PC-3 (cell line): ENCODE data around the gene ZNF773.

ENCODE experiments used
- CTCF ChIP-seq: fragments of 300-600 bp; sonication (generic); conservative IDR thresholded peaks from 2 replicates; pipeline ENCODE4 v1.5.1; 2017; ENCODE audit warnings: antibody characterized with exemption, low read depth, mild to moderate bottlenecking, low read length
- EZH2phosphoT487 ChIP-seq: fragments of 300-600 bp; sonication (generic); IDR thresholded peaks from 2 replicates; pipeline ENCODE4 v1.6.1; 2018; ENCODE audit warnings: mild to moderate bottlenecking, antibody characterized with exemption, low read length, borderline replicate concordance

DNA sequence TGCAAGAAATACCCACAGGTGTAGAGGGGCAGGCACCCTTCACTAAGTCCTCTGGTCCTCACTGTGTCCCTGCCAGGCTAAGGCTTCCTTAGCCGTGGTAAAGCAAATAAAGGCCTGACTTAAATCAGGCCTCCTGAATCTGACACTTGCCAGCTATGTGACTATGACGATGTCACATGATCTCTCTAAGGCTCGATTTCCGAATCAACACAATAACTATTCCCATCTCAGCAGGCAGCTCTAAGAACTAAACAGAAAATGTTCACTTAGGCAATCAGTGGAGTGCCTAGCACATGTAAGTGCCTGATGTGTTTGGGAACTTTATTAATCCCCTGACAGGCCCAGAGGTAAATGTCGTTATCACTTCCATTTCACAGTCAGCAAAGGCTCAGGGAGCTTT, 57.9 kb downstream of the ZNF773 start:
- no peak for TF ChIP-seq CTCF
- TF ChIP-seq EZH2phosphoT487, result no peak
